Glutamatergic neuron (in vitro differentiated cells): ENCODE results near the gene MAP3K9. TPM values are rescaled to one million over a fixed set of nuclear protein-coding genes. Genes with fewer than 3 reads are reported as not detected.

ENCODE experiments used
- DNase-seq: peaks from one replicate; pipeline ENCODE4 v3.0.0; 2022
- H3K27ac Mint-ChIP-seq: one replicate; pipeline ENCODE4 v1.8.0; 2020; ENCODE audit warnings: mild to moderate bottlenecking, mixed read lengths, inconsistent platforms; ENCODE audit not compliant: unreplicated experiment
- H3K27me3 Mint-ChIP-seq: one replicate; pipeline ENCODE4 v1.8.0; 2020; ENCODE audit warnings: mild to moderate bottlenecking, moderate library complexity, mixed read lengths, inconsistent platforms; ENCODE audit not compliant: unreplicated experiment
- H3K36me3 Mint-ChIP-seq: one replicate; pipeline ENCODE4 v1.8.0; 2020; ENCODE audit warnings: mild to moderate bottlenecking, mixed read lengths, inconsistent platforms; ENCODE audit not compliant: unreplicated experiment
- H3K4me1 Mint-ChIP-seq: one replicate; pipeline ENCODE4 v1.8.0; 2020; ENCODE audit warnings: mild to moderate bottlenecking, low read depth, mixed read lengths, inconsistent platforms; ENCODE audit not compliant: unreplicated experiment
- H3K4me3 Mint-ChIP-seq: one replicate; pipeline ENCODE4 v1.8.0; 2020; ENCODE audit warnings: mild to moderate bottlenecking, mixed read lengths, inconsistent platforms; ENCODE audit not compliant: unreplicated experiment
- H3K9me3 Mint-ChIP-seq: one replicate; pipeline ENCODE4 v1.8.0; 2020; ENCODE audit warnings: mild to moderate bottlenecking, moderate library complexity, mixed read lengths, inconsistent platforms; ENCODE audit not compliant: unreplicated experiment
- total RNA-seq: library from RNA; stranded (reverse); fragmentation: NEBNext Ultra II Directional; extraction: Animal tissue kit (Norgen Biotek cat#: 25700); gene quantifications from one replicate; pipeline ENCODE4 v1.2.1, GENCODE V29; 2021; ENCODE audit not compliant: unreplicated experiment
- TF ChIP-seq, protein P1 (sequence below): fragments of 200-600 bp; sonication (generic); IDR thresholded peaks from one replicate; pipeline ENCODE4 v1.5.0; 2021; ENCODE audit not compliant: partially characterized antibody, unreplicated experiment

The MAP3K9 gene
- total RNA-seq, 1 donor from 2014 or later, result 20.0 TPM

GRCh38 chr14:70803321-70804310, 5.7 kb downstream of the MAP3K9 start:
- Mint-ChIP-seq H3K9me3 (no peaks in the 10 kb centered on the region), H3K4me1 (peaks cover 5% of the 10 kb centered on the region), H3K4me3 (no peak overlapping the region), H3K27ac (no peak overlapping the region), H3K27me3 (no peaks in the 10 kb centered on the region), H3K36me3 (peaks cover 10% of the 10 kb centered on the region)
- DNase-seq, result no peak
- TF ChIP-seq, protein P1, sequence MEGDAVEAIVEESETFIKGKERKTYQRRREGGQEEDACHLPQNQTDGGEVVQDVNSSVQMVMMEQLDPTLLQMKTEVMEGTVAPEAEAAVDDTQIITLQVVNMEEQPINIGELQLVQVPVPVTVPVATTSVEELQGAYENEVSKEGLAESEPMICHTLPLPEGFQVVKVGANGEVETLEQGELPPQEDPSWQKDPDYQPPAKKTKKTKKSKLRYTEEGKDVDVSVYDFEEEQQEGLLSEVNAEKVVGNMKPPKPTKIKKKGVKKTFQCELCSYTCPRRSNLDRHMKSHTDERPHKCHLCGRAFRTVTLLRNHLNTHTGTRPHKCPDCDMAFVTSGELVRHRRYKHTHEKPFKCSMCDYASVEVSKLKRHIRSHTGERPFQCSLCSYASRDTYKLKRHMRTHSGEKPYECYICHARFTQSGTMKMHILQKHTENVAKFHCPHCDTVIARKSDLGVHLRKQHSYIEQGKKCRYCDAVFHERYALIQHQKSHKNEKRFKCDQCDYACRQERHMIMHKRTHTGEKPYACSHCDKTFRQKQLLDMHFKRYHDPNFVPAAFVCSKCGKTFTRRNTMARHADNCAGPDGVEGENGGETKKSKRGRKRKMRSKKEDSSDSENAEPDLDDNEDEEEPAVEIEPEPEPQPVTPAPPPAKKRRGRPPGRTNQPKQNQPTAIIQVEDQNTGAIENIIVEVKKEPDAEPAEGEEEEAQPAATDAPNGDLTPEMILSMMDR, result no peak

GRCh38 chr14:70802379-70802778, 6.9 kb downstream of the MAP3K9 start:
- Mint-ChIP-seq H3K36me3 (peaks cover 10% of the 10 kb centered on the region), H3K4me1 (no peaks in the 10 kb centered on the region), H3K9me3 (no peaks in the 10 kb centered on the region), H3K27me3 (no peaks in the 10 kb centered on the region), H3K27ac (no peak overlapping the region), H3K4me3 (no peak overlapping the region)
- TF ChIP-seq, protein P1, result no peak
- no peak for DNase-seq

GRCh38 chr14:70801836-70802235, 7.5 kb downstream of the MAP3K9 start:
- Mint-ChIP-seq H3K4me1 (no peaks in the 10 kb centered on the region), H3K36me3 (peaks cover 10% of the 10 kb centered on the region), H3K4me3 (no peak overlapping the region), H3K9me3 (no peaks in the 10 kb centered on the region), H3K27ac (no peak overlapping the region), H3K27me3 (no peaks in the 10 kb centered on the region)
- DNase-seq, result no peak
- TF ChIP-seq, protein P1, result no peak

DNA sequence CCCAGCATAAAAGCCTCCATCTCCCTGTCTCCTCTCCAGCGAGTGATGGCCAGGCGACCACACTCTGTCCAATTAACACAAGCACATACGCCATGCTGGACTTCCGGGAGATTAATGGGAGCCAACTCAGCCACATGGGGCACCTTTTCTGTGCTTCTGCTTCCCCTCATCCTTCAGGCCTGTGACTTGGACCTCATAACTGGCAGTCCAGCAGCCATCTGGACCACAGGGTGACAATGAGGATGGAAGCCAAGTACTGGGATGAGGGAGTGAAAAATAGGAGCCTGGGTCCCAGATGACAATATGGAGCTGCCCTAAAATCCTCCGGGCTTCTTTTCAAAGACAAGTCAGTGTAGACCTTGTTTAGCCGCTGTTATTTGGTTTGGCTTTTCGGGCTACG, 12.8 kb downstream of the MAP3K9 start:
- Mint-ChIP-seq H3K27ac (no peak overlapping the region), H3K27me3 (no peaks in the 10 kb centered on the region), H3K9me3 (no peaks in the 10 kb centered on the region), H3K4me3 (no peak overlapping the region), H3K36me3 (peaks cover 12% of the 10 kb centered on the region), H3K4me1 (no peaks in the 10 kb centered on the region)
- DNase-seq, result no peak
- TF ChIP-seq, protein P1, result no peak

- Mint-ChIP-seq H3K27ac (no peak overlapping the region), H3K4me3 (no peak overlapping the region), H3K36me3 (peaks cover 4% of the 10 kb centered on the region), H3K27me3 (no peaks in the 10 kb centered on the region), H3K9me3 (peaks cover 1% of the 10 kb centered on the region), H3K4me1 (peaks cover 16% of the 10 kb centered on the region)
- TF ChIP-seq, protein P1, result no peak
- DNase-seq, result no peak
Observed at GRCh38 chr14:70794294-70794693, 15.0 kb downstream of the MAP3K9 start.
